ENCODE results near the gene RHOB.

DNA sequence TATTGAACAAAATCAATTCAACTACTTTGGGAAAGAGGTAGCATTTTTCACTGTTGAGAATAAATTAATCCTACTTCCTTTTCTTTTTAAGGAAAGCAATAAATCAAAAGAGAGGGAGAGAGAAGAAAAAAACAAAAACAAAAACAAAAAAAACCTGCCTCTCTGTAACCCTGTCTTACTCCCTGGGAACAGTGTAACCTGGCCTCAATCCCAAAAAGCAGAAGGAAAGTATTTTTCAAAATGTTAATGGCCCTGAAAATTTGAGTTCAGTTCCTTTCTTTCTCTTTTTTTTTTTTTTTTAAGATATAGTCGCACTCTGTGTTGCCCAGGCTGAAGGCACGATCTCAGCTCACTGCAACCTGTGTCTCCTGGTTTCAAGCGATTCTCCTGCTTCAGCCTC is 35.9 kb downstream of the RHOB start:
- no peak for TF ChIP-seq CTCF (IDR thresholded peaks at IDR 0.05)
- no peak for TF ChIP-seq POLR2A (IDR thresholded peaks at IDR 0.05)
- TF ChIP-seq POLR2AphosphoS5 (IDR thresholded peaks at IDR 0.05) = no peak

All from prostate gland (tissue), 2 donors.